Neural cell (in vitro differentiated cells): ENCODE data around the gene TPST2. TPM values are rescaled to one million over a fixed set of nuclear protein-coding genes. Genes with fewer than 3 reads are reported as not detected.

ENCODE experiments used
- H2AFZ ChIP-seq: fragments of 200-600, 300-800 bp; sonication (generic), shearing (Covaris generic); 2 replicates; pipeline ENCODE4 v1.6.0; 2014; ENCODE audit warnings: low read depth, mild to moderate bottlenecking, antibody characterized with exemption, low read length, moderate library complexity
- H3F3A ChIP-seq: fragments of 200-600 bp; shearing (Covaris generic); 2 replicates; pipeline ENCODE4 v1.6.1; 2016; ENCODE audit warnings: mild to moderate bottlenecking, moderate library complexity, mixed read lengths, antibody characterized with exemption, low read length; ENCODE audit not compliant: insufficient read depth, poor library complexity, severe bottlenecking
- H3K27ac ChIP-seq: fragments of 200-600, 300-800 bp; sonication (generic), shearing (Covaris generic); 2 replicates; pipeline ENCODE4 v1.5.1; 2014; ENCODE audit warnings: mild to moderate bottlenecking, low read length, moderate library complexity
- H3K27me3 ChIP-seq: fragments of 300-800, 200-600 bp; sonication (generic), shearing (Covaris generic); 2 replicates; pipeline ENCODE4 v1.6.0; 2014; ENCODE audit warnings: mild to moderate bottlenecking, low read depth, low read length, moderate library complexity; ENCODE audit not compliant: insufficient read depth
- H3K36me3 ChIP-seq: fragments of 300-800, 200-600 bp; sonication (generic), shearing (Covaris generic); 2 replicates; pipeline ENCODE4 v1.5.1; 2014; ENCODE audit warnings: mild to moderate bottlenecking, antibody characterized with exemption, low read length, moderate library complexity; ENCODE audit not compliant: insufficient read depth
- H3K4me2 ChIP-seq: fragments of 300-800, 200-600 bp; sonication (generic), shearing (Covaris generic); 2 replicates; pipeline ENCODE4 v1.6.0; 2014; ENCODE audit warnings: mild to moderate bottlenecking, low read length
- H3K4me3 ChIP-seq: fragments of 300-800, 200-600 bp; sonication (generic), shearing (Covaris generic); 2 replicates; pipeline ENCODE4 v1.5.1; 2014; ENCODE audit warnings: mild to moderate bottlenecking, low read length, moderate library complexity
- H3K79me2 ChIP-seq: fragments of 200-600 bp; shearing (Covaris generic); replicated peaks from 2 replicates; pipeline ENCODE4 v1.6.0; 2014; ENCODE audit warnings: mild to moderate bottlenecking, low read length, moderate library complexity; ENCODE audit not compliant: insufficient read depth
- H3K9ac ChIP-seq: fragments of 300-800, 200-600 bp; sonication (generic), shearing (Covaris generic); 2 replicates; pipeline ENCODE4 v1.6.1; 2016; ENCODE audit warnings: mild to moderate bottlenecking, low read length, mixed read lengths
- H3K9me2 ChIP-seq: fragments of 200-600 bp; shearing (Covaris generic); 2 replicates; pipeline ENCODE4 v1.6.1; 2016; ENCODE audit warnings: mild to moderate bottlenecking, low read length, mixed read lengths; ENCODE audit not compliant: insufficient read depth
- H3K9me3 ChIP-seq: fragments of 200-600, 300-800 bp; sonication (generic), shearing (Covaris generic); 2 replicates; pipeline ENCODE4 v1.6.1; 2016; ENCODE audit warnings: mild to moderate bottlenecking, mixed run types, low read length, moderate library complexity, mixed read lengths
- H4K20me1 ChIP-seq: fragments of 200-600 bp; shearing (Covaris generic); 2 replicates; pipeline ENCODE4 v1.6.1; 2016; ENCODE audit warnings: mild to moderate bottlenecking, mixed run types; ENCODE audit not compliant: insufficient read depth
- CTCF ChIP-seq: fragments of 450-650 bp; IDR thresholded peaks from 2 replicates; pipeline ENCODE4 v1.5.1; 2014; ENCODE audit warnings: antibody characterized with exemption, mild to moderate bottlenecking, moderate library complexity; ENCODE audit not compliant: poor library complexity, severe bottlenecking
- EP300 ChIP-seq: fragments of 450-650 bp; conservative IDR thresholded peaks from 2 replicates; pipeline ENCODE4 v1.6.1; 2014; ENCODE audit warnings: antibody characterized with exemption, mild to moderate bottlenecking, moderate library complexity; ENCODE audit not compliant: poor library complexity, severe bottlenecking
- EZH2 ChIP-seq: fragments of 200-600, 300-800 bp; shearing (Covaris generic), sonication (generic); IDR thresholded peaks from 2 replicates; pipeline ENCODE4 v1.6.1; 2014; ENCODE audit warnings: antibody characterized with exemption, low read length, borderline replicate concordance, mild to moderate bottlenecking; ENCODE audit not compliant: insufficient read depth, poor library complexity, severe bottlenecking
- MXI1 ChIP-seq: fragments of 450-650 bp; conservative IDR thresholded peaks from 2 replicates; pipeline ENCODE4 v1.6.1; 2014; ENCODE audit warnings: antibody characterized with exemption, mild to moderate bottlenecking; ENCODE audit not compliant: poor library complexity, severe bottlenecking
- POLR2AphosphoS5 ChIP-seq: IDR thresholded peaks from 2 replicates; pipeline ENCODE4 v1.6.1; 2012
- RAD21 ChIP-seq: fragments of 450-650 bp; conservative IDR thresholded peaks from 2 replicates; pipeline ENCODE4 v1.6.1; 2014; ENCODE audit warnings: antibody characterized with exemption, mild to moderate bottlenecking, moderate library complexity
- REST ChIP-seq: IDR thresholded peaks from 2 replicates; pipeline ENCODE4 v1.6.1; 2012; ENCODE audit warnings: borderline replicate concordance
- SMC3 ChIP-seq: fragments of 450-650 bp; conservative IDR thresholded peaks from 2 replicates; pipeline ENCODE4 v1.6.1; 2014; ENCODE audit warnings: antibody characterized with exemption, mild to moderate bottlenecking, moderate library complexity; ENCODE audit not compliant: poor library complexity
- TAF1 ChIP-seq: IDR thresholded peaks from 2 replicates; pipeline ENCODE4 v1.6.1; 2012; ENCODE audit warnings: low read depth
- polyA plus RNA-seq: library from polyadenylated mRNA; depleted of rRNA; stranded (reverse); fragments of >200 nt; gene quantifications from 2 replicates; pipeline ENCODE4 v1.2.3, GENCODE V29; 2014

Gene TPST2
- polyA plus RNA-seq, 1 donor from 2014 or later: 16.6 TPM

GRCh38 chr22:26629988-26630761, 40.2 kb upstream of the TPST2 start:
- Histone ChIP-seq H3K9me2 (no peaks in the 10 kb centered on the region), H4K20me1 (no peaks in the 10 kb centered on the region), H3K79me2 (no peaks in the 10 kb centered on the region), H3K27ac (no peak overlapping the region), H3K9me3 (no peaks in the 10 kb centered on the region), H3K9ac (no peak overlapping the region), H3K27me3 (no peaks in the 10 kb centered on the region), H3K4me3 (no peak overlapping the region), H3K36me3 (no peaks in the 10 kb centered on the region), H2AFZ (no peak overlapping the region), H3K4me2 (no peak overlapping the region), H3F3A (no peaks in the 10 kb centered on the region)
- no peak for TF ChIP-seq TAF1
- TF ChIP-seq MXI1: no peak
- TF ChIP-seq SMC3: no peak
- TF ChIP-seq CTCF: no peak
- no peak for TF ChIP-seq EZH2
- no peak for TF ChIP-seq EP300
- TF ChIP-seq RAD21: no peak
- no peak for TF ChIP-seq REST
- no peak for TF ChIP-seq POLR2AphosphoS5

GRCh38 chr22:26624803-26625202, 34.9 kb upstream of the TPST2 start:
- no peak overlapping the region for H2AFZ ChIP-seq
- TF ChIP-seq TAF1 (no peak), EZH2 (no peak), EP300 (no peak), POLR2AphosphoS5 (no peak), SMC3 (no peak), REST (no peak), CTCF (no peak), RAD21 (no peak), MXI1 (no peak)

More at GRCh38 chr22:26624803-26625202, 34.9 kb upstream of the TPST2 start:
- H3K27me3 ChIP-seq: no peaks in the 10 kb centered on the region
- H3K27ac ChIP-seq: no peak overlapping the region
- no peaks in the 10 kb centered on the region for H3F3A ChIP-seq
- no peak overlapping the region for H3K4me3 ChIP-seq
- H4K20me1 ChIP-seq: no peaks in the 10 kb centered on the region
- H3K36me3 ChIP-seq: no peaks in the 10 kb centered on the region
- no peaks in the 10 kb centered on the region for H3K9me2 ChIP-seq
- no peak overlapping the region for H3K4me2 ChIP-seq
- H3K79me2 ChIP-seq: no peaks in the 10 kb centered on the region
- no peaks in the 10 kb centered on the region for H3K9me3 ChIP-seq
- H3K9ac ChIP-seq: no peak overlapping the region
